IPS DF 6.9 (cell line): ENCODE data around the gene SPRED3.
"Not testable (repeated sequence)": the region's sequence is repeated elsewhere in the genome, so short reads cannot be mapped to it uniquely, and the experiment has no call there.

Experiments
- DNase-seq: peaks from one replicate; pipeline ENCODE4 v3.0.0-alpha.2; 2013; ENCODE audit warnings: low read depth, low spot score
- H3K27ac ChIP-seq: one replicate; pipeline ENCODE4 v1.5.1; 2013; ENCODE audit warnings: low read length, control low read depth
- H3K27me3 ChIP-seq: 2 replicates; pipeline ENCODE4 v1.6.1; 2013; ENCODE audit warnings: mild to moderate bottlenecking, low read length; ENCODE audit not compliant: control insufficient read depth, insufficient read depth
- H3K36me3 ChIP-seq: 2 replicates; pipeline ENCODE4 v1.6.1; 2013; ENCODE audit warnings: low read length; ENCODE audit not compliant: control insufficient read depth, insufficient read depth
- H3K4me1 ChIP-seq: 2 replicates; pipeline ENCODE4 v1.6.1; 2013; ENCODE audit warnings: low read length; ENCODE audit not compliant: control insufficient read depth, insufficient read depth
- H3K4me3 ChIP-seq: 2 replicates; pipeline ENCODE4 v1.5.1; 2013; ENCODE audit warnings: mild to moderate bottlenecking, low read length
- H3K9me3 ChIP-seq: 2 replicates; pipeline ENCODE4 v1.6.1; 2013; ENCODE audit warnings: low read length, inconsistent platforms; ENCODE audit not compliant: control insufficient read depth, insufficient read depth
- WGBS: extraction: QIAGEN DNeasy Blood & Tissue Kit; methylation state at CpG from one replicate; pipeline ENCODE4 v1.1.7; 2013; ENCODE audit warnings: mixed read lengths, missing lambda C conversion rate; ENCODE audit not compliant: insufficient read length, insufficient coverage; 5-methylcytosine and 5-hydroxymethylcytosine counted together

Gene SPRED3

GRCh38 chr19:38359242-38360021 is 29.1 kb upstream of the SPRED3 start:
- Histone ChIP-seq H3K27ac (no peak overlapping the region), H3K4me3 (no peak overlapping the region), H3K27me3 (peaks cover 3% of the 10 kb centered on the region; the same call in 1 of the 2 replicates), H3K36me3 (no peaks in the 10 kb centered on the region), H3K4me1 (no peaks in the 10 kb centered on the region; the same call in 1 of the 2 replicates), H3K9me3 (no peaks in the 10 kb centered on the region)
- no peak for DNase-seq
- WGBS: no CpG with 5 or more reads among the region's 18 CpGs

- Histone ChIP-seq H3K4me1 (no peaks in the 10 kb centered on the region; the same call in 1 of the 2 replicates), H3K4me3 (no peak overlapping the region), H3K27me3 (peaks cover 3% of the 10 kb centered on the region; the same call in 1 of the 2 replicates), H3K9me3 (no peaks in the 10 kb centered on the region), H3K36me3 (no peaks in the 10 kb centered on the region), H3K27ac (no peak overlapping the region)
- no CpG with 5 or more reads among the region's 9 CpGs for WGBS
- no peak for DNase-seq
These were observed 28.1 kb upstream of the SPRED3 start for GRCh38 chr19:38360351-38360750.

DNA sequence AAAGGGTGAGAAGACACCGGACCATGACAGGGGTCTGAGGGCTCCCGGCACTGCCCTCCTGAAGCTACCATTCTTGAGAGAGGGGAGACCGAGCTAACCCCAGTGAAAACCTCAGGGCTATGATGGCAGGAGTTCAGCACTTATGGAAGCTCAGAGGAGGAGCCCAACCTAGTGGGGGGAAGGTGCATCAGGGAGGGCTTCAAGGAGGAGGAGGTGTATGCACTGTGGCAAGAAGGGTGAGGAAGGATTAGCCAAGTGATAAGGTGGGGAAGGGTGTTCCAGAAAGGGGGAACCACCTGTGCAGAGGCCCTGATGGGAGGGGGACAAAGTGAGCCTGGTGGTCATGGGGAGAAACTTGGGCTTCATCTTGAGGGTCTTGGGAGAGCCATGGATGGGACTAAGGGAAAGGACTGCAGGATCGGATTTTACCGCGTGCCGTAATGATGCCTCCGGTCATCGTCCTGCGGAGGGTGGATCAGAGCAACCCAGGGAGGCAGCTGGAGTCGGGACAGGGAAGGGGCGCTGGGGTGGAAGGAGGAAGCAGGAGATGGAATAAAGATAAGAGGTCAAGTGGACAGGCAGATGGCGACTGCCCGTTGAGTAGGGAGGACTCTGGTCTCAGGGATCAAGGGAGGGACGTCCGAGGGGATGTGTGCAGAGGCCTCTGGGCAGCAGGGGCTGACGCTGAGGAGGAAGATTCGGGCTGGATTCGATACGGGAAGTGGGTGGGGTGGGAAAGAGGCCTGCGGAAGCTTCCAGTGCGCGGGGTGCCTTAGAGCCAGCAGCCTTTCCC is 27.5 kb upstream of the SPRED3 start:
- H3K4me3 ChIP-seq: peak overlapping the region; percentile 52; the same call in 1 of the 2 replicates

GRCh38 chr19:38361633-38362075 is 26.8 kb upstream of the SPRED3 start:
- H3K36me3 ChIP-seq: no peaks in the 10 kb centered on the region
- WGBS: no CpG with 5 or more reads among the region's 37 CpGs
- peak; percentile 68 for DNase-seq
- H3K27ac ChIP-seq: no peak overlapping the region
- peak overlapping the region; percentile 52 for H3K4me3 ChIP-seq
- H3K4me1 ChIP-seq: no peaks in the 10 kb centered on the region; the same call in 1 of the 2 replicates
- H3K27me3 ChIP-seq: peaks cover 3% of the 10 kb centered on the region; the same call in 1 of the 2 replicates
- no peaks in the 10 kb centered on the region for H3K9me3 ChIP-seq

More for the DNA sequence above, 27.5 kb upstream of the SPRED3 start:
- no CpG with 5 or more reads among the region's 23 CpGs for WGBS
- H3K9me3 ChIP-seq: no peaks in the 10 kb centered on the region
- no peak for DNase-seq
- H3K36me3 ChIP-seq: no peaks in the 10 kb centered on the region
- H3K4me1 ChIP-seq: no peaks in the 10 kb centered on the region; the same call in 1 of the 2 replicates
- H3K27me3 ChIP-seq: peaks cover 3% of the 10 kb centered on the region; the same call in 1 of the 2 replicates
- no peak overlapping the region for H3K27ac ChIP-seq

- H3K4me1 ChIP-seq: no peaks in the 10 kb centered on the region; the same call in 1 of the 2 replicates
- peaks cover 3% of the 10 kb centered on the region; the same call in 1 of the 2 replicates for H3K27me3 ChIP-seq
- no peak overlapping the region for H3K27ac ChIP-seq
- H3K4me3 ChIP-seq: peak overlapping the region; percentile 52; the same call in 1 of the 2 replicates
- no peaks in the 10 kb centered on the region for H3K36me3 ChIP-seq
- WGBS: no CpG with 5 or more reads among the region's 68 CpGs
- peak; percentile 60 for DNase-seq
- H3K9me3 ChIP-seq: no peaks in the 10 kb centered on the region
These were observed 26.2 kb upstream of the SPRED3 start for GRCh38 chr19:38362076-38362945.

- H3K4me3 ChIP-seq, H3K9me3 ChIP-seq, H3K27ac ChIP-seq, H3K36me3 ChIP-seq, DNase-seq, H3K4me1 ChIP-seq, H3K27me3 ChIP-seq: not testable (repeated sequence)
- no CpG with 5 or more reads among the region's 16 CpGs for WGBS
These were observed 25.4 kb upstream of the SPRED3 start for GRCh38 chr19:38362946-38363688.

- WGBS: no CpG with 5 or more reads among the region's 12 CpGs
- Histone ChIP-seq H3K27ac (no peak overlapping the region), H3K27me3 (no peaks in the 10 kb centered on the region), H3K9me3 (no peaks in the 10 kb centered on the region), H3K4me3 (no peak overlapping the region), H3K4me1 (no peaks in the 10 kb centered on the region), H3K36me3 (no peaks in the 10 kb centered on the region)
- DNase-seq: no peak
These were observed 21.5 kb upstream of the SPRED3 start for GRCh38 chr19:38367041-38367440.

GRCh38 chr19:38369584-38369983 is 18.9 kb upstream of the SPRED3 start:
- DNase-seq: no peak
- Histone ChIP-seq H3K4me1 (no peaks in the 10 kb centered on the region), H3K4me3 (no peak overlapping the region), H3K36me3 (no peaks in the 10 kb centered on the region), H3K9me3 (no peaks in the 10 kb centered on the region), H3K27ac (no peak overlapping the region), H3K27me3 (no peaks in the 10 kb centered on the region)
- no CpG with 5 or more reads among the region's 2 CpGs for WGBS

GRCh38 chr19:38370299-38370698 is 18.2 kb upstream of the SPRED3 start:
- no peak for DNase-seq
- Histone ChIP-seq H3K4me1 (no peaks in the 10 kb centered on the region), H3K27me3 (no peaks in the 10 kb centered on the region), H3K36me3 (no peaks in the 10 kb centered on the region), H3K4me3 (no peak overlapping the region), H3K9me3 (no peaks in the 10 kb centered on the region), H3K27ac (no peak overlapping the region)
- WGBS: no CpG with 5 or more reads among the region's 12 CpGs
